Cardiac fibroblast (primary cell): ENCODE results near the gene MRPS30.
A peak's percentile ranks its signal among the peaks of the same experiment; 100 is the strongest.

Experiments
- DNase-seq, 2 donors: peaks; one replicate each; pipeline versions ENCODE4 v3.0.0 to v3.0.0-alpha.2; 2010; ENCODE audit warnings: low read depth in 2 of 2
- H3K4me3 ChIP-seq, 2 donors: replicated peaks in 1 of 2; 1 replicate in 1 of 2; 2 replicates in 1 of 2; pipeline ENCODE4 v1.5.1; 2011; ENCODE audit warnings: low read depth in 2 of 2, low read length in 2 of 2, mild to moderate bottlenecking in 2 of 2, moderate library complexity in 1 of 2
- CTCF ChIP-seq: IDR thresholded peaks from one replicate; pipeline ENCODE4 v1.5.1; 2011; ENCODE audit warnings: low read depth, mild to moderate bottlenecking, low read length, inconsistent platforms

Gene MRPS30

GRCh38 chr5:44862808-44863207, 54.1 kb downstream of the MRPS30 start:
- H3K4me3 ChIP-seq, result no peak overlapping the region
- TF ChIP-seq CTCF, result peak; percentile 16
- DNase-seq, result peak; percentile 2 to 5
